GM21576 (cell line): Measurements from ENCODE around the gene TWSG1.
"Not testable (repeated sequence)": the region's sequence is repeated elsewhere in the genome, so short reads cannot be mapped to it uniquely, and the experiment has no call there.

Experiments used
- ATAC-seq: cut with Tn5 transposase; IDR thresholded peaks from one replicate; pipeline ENCODE4 v1.9.1; 2021; ENCODE audit warnings: mild to moderate bottlenecking, moderate library complexity; ENCODE audit not compliant: unreplicated experiment

The TWSG1 gene

GRCh38 chr18:9449600-9450414 is 115.2 kb downstream of the TWSG1 start:
- ATAC-seq = no peak

GRCh38 chr18:9450920-9451319 is 116.3 kb downstream of the TWSG1 start:
- not testable (repeated sequence) for ATAC-seq
